Fibroblast of skin of back (primary cell): ENCODE results near the gene ACMSD.
"Not testable (repeated sequence)": the region's sequence is repeated elsewhere in the genome, so short reads cannot be mapped to it uniquely, and the experiment has no call there.

Experiments
- DNase-seq: peaks from one replicate; pipeline ENCODE4 v3.0.0-alpha.2; 2013

ACMSD gene

DNA sequence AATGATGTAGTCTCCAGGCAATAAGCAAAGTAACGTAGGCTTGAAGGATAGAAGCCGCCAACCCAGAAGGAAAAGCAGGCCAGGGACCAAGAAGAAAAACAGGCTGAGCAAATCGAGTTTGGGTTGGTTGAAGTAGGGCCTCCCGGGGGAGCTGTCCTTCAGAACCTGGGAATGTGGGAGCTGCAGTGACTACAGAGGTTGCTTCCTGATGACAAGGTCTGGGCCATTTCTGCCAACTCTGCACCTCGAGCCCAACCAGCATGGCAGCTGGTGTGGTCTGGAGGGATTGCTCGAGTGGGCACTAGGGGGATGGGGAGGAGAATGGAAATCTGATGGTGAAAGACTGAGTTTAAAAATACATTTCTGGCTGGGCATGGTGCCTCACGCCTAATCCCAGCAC, 14.1 kb downstream of the ACMSD start:
- peak; percentile 45 for DNase-seq

- DNase-seq, result no peak
Observed at GRCh38 chr2:134855709-134856108, 17.3 kb downstream of the ACMSD start.

DNA sequence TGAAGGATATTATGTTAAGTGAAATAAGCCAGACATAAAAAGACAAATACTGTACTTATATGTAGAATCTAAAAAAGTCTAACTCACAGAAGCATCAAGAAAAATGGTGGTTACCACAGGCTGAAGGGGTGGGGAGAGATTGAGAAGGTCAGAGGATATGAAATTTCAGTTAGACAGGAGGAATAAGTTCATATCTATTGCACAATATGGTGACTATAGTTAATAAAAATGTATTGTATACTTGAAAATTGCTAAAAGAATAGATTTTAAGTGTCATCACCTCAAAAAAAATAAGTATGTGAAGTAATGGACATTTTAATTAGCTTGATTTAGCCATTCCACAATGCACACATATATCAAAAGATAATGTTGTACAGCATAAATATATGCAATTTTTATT, 19.8 kb downstream of the ACMSD start:
- DNase-seq, result no peak

DNA sequence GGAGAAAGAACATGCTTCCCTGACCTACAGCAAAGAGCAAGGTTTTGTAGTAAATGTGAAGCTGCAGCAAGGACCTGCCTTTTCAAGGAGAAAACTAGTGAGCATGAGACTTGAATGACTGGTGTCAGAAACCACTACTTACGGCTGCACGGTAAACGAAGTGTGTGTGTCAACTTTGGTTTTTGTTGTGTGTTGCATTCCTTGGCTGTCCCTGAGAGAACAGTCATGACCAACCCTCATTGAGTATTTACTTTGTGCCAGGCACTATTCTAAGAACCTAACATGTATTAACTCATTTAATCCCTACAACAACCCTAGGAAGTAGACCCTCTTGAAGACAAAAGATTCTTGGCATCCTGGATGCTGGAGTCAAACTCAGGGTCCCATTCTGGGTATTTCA, 22.8 kb downstream of the ACMSD start:
- DNase-seq, result no peak

- no peak for DNase-seq
Observed at GRCh38 chr2:134862069-134862468, 23.7 kb downstream of the ACMSD start.

- DNase-seq, result no peak
Observed at GRCh38 chr2:134862674-134863073, 24.3 kb downstream of the ACMSD start.

DNA sequence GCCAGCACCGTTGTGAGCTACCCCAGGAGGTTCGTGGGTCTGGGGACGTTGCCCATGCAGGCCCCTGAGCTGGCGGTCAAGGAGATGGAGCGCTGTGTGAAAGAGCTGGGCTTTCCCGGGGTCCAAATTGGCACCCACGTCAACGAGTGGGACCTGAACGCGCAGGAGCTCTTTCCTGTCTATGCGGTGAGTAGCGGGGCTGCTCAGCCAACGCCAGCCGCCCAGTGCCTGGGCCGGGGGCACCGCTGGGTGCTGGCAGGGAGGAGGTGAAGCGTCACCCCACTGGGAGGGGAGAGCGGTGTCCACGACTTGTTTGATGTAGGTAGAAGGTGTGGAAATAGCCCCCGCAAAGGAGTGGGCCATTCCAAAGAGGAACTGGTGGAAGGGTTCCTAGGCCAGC, 25.0 kb downstream of the ACMSD start:
- DNase-seq, result no peak

- DNase-seq, result no peak
Observed at GRCh38 chr2:134865067-134865787, 26.8 kb downstream of the ACMSD start.

- DNase-seq, result peak; percentile 40
Observed at GRCh38 chr2:134866498-134867099, 28.2 kb downstream of the ACMSD start.

DNA sequence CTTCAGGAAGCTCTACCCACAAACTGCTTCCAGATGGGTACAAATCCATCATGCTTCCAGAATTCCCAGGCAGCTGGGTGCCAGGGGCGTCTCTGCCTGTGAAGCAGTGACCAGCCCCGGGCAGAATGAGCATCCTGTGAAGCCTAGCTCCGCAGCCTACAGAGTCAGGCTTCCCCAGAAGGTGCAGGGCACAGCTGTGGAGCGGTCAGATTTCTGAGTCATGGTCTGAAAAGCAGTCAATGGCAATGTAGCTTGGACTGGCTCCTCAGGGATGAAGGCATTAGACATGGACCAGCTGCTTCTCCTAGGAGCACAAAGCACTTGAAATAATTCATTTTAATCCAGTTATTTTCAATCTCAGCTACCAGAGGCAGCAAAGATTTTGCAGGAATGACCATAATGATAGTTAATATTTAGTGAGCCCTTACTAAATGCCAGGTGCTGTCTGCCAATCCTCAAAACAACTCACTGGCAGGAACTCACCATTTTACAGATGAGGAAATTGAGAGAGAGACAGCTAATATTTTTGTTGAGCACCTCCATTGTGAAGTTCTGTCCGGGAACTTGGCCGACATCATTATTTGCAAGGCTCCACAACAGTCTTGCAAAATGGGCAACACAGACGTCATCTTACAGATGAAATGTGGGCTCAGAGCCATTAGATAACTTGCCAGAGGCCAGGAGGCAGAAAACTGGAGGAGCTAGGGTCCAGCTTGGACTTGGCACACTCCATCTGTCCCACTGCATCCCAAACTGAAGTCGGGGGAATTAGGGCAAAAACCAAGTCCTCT, 31.7 kb downstream of the ACMSD start:
- DNase-seq, result no peak

- DNase-seq, result no peak
Observed at GRCh38 chr2:134873152-134873551, 34.7 kb downstream of the ACMSD start.

GRCh38 chr2:134875309-134875708, 36.9 kb downstream of the ACMSD start:
- no peak for DNase-seq

GRCh38 chr2:134882773-134883172, 44.4 kb downstream of the ACMSD start:
- DNase-seq, result no peak

DNA sequence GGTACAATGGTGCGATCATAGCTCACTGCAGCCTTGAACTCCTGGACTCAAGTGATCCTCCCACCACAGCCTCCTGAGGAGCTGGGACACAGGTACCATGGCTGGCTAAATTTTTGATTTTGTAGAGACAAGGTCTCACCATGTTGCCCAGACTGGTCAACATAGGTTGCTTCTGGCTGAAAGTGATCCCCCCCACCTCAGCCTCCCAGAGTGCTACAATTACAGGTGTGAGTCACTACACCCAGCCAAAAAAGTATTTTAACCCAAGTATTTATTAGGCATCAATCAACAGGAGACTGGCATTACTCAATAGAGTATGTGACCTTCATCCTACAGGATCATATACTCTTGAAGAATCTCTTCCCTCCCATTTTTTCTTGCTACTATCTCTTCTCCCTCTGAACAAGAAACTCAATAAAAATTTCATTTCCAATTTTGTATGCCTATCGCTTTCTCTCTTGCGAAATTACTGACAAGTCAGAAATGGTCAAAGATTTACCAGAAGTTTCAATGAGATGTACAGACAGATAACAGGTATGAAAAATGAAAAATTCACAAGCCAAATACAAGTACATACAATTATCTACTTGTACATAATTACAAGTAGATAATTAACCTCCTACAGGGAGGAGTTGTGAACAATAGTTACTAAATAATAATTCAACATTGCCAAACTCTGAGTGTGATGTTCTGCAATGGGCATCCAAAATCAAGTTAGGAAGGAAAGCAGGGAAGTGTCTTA, 45.3 kb downstream of the ACMSD start:
- no peak for DNase-seq

GRCh38 chr2:134884435-134884834, 46.0 kb downstream of the ACMSD start:
- DNase-seq, result no peak

DNA sequence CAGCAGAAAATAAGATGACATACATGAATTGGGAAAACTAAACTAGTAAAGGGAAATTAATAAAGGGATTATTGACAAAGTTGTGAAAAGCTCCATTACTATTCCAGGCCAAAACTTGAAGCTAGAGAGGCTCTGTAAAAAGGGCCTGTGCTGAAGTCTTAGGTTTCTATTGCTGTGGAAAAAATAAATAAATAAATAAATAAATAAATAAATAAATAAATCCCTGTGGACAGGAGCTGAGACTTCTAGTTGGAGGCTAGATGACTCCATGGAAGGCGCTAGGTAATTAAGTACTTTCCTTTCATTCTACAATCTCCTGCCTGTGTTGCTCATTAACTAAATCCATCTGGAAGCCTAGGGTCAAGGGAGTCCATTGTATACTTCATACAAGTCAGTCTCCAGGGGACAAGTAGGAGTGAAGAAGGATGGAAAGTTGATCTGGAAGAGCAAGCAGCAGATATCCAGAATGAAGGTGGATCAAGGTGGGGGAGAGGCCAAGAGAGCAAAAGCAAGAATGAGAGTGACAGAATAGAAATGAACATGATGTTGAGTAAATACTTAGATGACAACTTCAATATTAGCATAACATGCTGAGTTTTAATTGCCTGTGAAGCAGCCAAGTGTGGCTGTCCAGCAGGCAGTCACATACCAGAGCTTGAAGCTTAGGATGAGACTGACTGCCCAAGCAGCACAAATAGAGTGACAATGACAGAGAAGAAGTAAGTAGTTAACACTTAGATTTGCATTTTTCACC, 54.0 kb downstream of the ACMSD start:
- no peak for DNase-seq

- DNase-seq, result no peak
Observed at GRCh38 chr2:134897932-134898331, 59.5 kb downstream of the ACMSD start.

DNA sequence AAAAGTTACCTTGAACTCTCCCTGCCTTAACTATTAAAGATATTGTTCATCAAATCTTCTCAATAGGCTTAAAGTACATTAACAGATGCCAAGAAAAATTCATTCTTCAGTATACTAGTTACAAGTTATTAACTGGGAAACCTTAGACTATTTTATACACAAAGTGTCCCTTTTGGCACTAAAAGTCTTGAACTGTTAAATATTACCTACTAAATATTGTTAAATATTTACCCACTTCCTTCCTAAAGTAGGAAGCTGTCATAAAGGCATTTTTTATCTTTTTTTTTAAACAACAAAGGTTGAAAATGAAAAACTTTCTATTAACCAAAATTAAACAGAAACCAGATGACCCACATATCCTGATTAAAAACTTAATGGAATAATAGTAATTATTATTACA, 60.8 kb downstream of the ACMSD start:
- no peak for DNase-seq

GRCh38 chr2:134900151-134900550, 61.7 kb downstream of the ACMSD start:
- DNase-seq, result peak; percentile 84

- not testable (repeated sequence) for DNase-seq
Observed at GRCh38 chr2:134903701-134904100, 65.3 kb downstream of the ACMSD start.

GRCh38 chr2:134905168-134905567, 66.8 kb downstream of the ACMSD start:
- DNase-seq, result no peak

DNA sequence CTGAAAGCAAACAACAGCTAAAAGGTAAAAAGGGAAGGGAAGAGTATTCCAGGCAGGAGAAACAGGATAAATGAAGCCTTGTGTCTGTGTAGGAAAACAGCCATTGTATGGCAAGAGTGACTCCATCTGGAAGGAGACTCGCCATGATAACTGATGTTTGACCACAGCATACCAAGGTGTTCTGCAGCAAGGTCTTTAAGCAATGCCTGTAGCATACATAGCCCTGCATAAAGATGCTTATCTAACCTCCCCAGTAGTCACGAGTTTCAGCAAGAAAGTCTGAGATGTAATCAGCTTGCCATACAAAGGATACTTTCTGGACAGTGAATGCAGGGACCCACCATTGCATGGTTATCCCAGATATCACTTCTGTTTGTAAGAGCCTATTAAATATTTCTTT, 68.3 kb downstream of the ACMSD start:
- no peak for DNase-seq
